ENCODE measurements around the gene PRC1.

DNA sequence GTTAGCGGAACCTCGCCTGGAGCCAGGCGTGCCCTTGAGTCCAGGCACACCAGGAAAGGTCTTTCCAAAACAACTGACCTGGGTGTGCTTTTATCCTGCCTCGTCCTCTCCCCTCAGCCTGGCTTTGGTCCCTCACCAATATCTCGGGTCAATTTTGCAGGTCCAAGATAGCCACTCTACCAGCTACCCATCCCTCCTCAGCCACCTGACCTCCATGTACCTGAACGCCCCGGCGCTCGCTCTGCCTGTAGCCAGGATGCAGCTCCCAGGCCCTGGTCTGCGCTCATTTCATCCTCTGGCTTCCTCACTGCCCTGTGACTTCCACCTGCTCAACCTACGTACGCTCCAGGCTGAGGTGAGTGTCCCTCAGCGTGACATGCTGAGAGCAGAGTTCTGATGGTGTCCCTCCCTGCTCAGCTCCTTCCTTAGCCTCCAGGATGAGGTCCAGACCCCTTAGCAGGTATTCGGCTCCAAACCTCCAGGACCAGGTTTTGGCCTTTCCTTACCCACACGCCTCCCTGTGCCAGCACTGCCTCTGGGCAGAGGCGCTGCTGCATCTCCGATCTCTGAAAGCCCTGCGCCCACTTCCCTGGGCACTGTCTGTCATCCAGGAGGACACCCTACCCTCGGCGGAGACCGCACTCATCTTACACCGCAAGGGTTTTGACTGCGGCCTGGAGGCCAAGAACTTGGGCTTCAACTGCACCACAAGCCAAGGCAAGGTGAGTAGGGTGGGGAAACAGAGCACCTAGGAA lies 76.1 kb downstream of the PRC1 start:
- no peak for TF ChIP-seq CTCF (IDR thresholded peaks at IDR 0.05; ENCODE audit: low read length)
- no peak for TF ChIP-seq EZH2 (IDR thresholded peaks at IDR 0.05; ENCODE audit: borderline replicate concordance, low read length)
